ENCODE data around the gene STX18.
"Not testable (repeated sequence)": the region's sequence is repeated elsewhere in the genome, so short reads cannot be mapped to it uniquely, and the experiment has no call there.

The STX18 gene

GRCh38 chr4:4433941-4434340 lies 107.9 kb downstream of the STX18 start:
- no peak for DNase-seq

- DNase-seq: no peak
Observed at GRCh38 chr4:4432341-4433125, 109.3 kb downstream of the STX18 start.

- peak; percentile 3 for DNase-seq
Observed at GRCh38 chr4:4430492-4431195, 111.2 kb downstream of the STX18 start.

GRCh38 chr4:4428966-4429875 lies 112.6 kb downstream of the STX18 start:
- DNase-seq: no peak

GRCh38 chr4:4427886-4428285 lies 114.0 kb downstream of the STX18 start:
- DNase-seq: no peak

GRCh38 chr4:4427121-4427870 lies 114.6 kb downstream of the STX18 start:
- no peak for DNase-seq

- no peak for DNase-seq
Observed at GRCh38 chr4:4426511-4427120, 115.2 kb downstream of the STX18 start.

GRCh38 chr4:4425696-4426095 lies 116.2 kb downstream of the STX18 start:
- DNase-seq: no peak

GRCh38 chr4:4425119-4425690 lies 116.6 kb downstream of the STX18 start:
- DNase-seq: no peak

- no peak for DNase-seq
Observed at GRCh38 chr4:4424499-4425115, 117.2 kb downstream of the STX18 start.

GRCh38 chr4:4423706-4424498 lies 117.9 kb downstream of the STX18 start:
- no peak for DNase-seq

GRCh38 chr4:4422856-4423499 lies 118.9 kb downstream of the STX18 start:
- no peak for DNase-seq

GRCh38 chr4:4422117-4422516 lies 119.7 kb downstream of the STX18 start:
- not testable (repeated sequence) for DNase-seq

- no peak for DNase-seq
Observed at GRCh38 chr4:4421356-4421755, 120.5 kb downstream of the STX18 start.

GRCh38 chr4:4420421-4420820 lies 121.4 kb downstream of the STX18 start:
- DNase-seq: no peak

- DNase-seq: no peak
Observed at GRCh38 chr4:4419896-4420295, 122.0 kb downstream of the STX18 start.

- no peak for DNase-seq
Observed at GRCh38 chr4:4418676-4419390, 123.0 kb downstream of the STX18 start.

GRCh38 chr4:4417886-4418285 lies 124.0 kb downstream of the STX18 start:
- DNase-seq: no peak

GRCh38 chr4:4416981-4417380 lies 124.9 kb downstream of the STX18 start:
- DNase-seq: no peak

Measured in NCI-H2029 treated with DMSO at 0.1 percent for 48 hours (cell line).